Ishikawa (cell line): Measurements from ENCODE around the gene CCDC183.

Experiments
- CEBPB ChIP-seq: IDR thresholded peaks from 2 replicates; pipeline ENCODE4 v1.6.1; 2012
- CREB1 ChIP-seq: IDR thresholded peaks from 2 replicates; pipeline ENCODE4 v1.6.1; 2012; ENCODE audit warnings: low read depth
- EGR1 ChIP-seq: IDR thresholded peaks from 2 replicates; pipeline ENCODE4 v1.6.1; 2012
- EP300 ChIP-seq: IDR thresholded peaks from 2 replicates; pipeline ENCODE4 v1.6.1; 2012; ENCODE audit warnings: borderline replicate concordance
- FOXM1 ChIP-seq: IDR thresholded peaks from 2 replicates; pipeline ENCODE4 v1.6.1; 2012; ENCODE audit warnings: low read depth, borderline replicate concordance
- NFIC ChIP-seq: IDR thresholded peaks from 2 replicates; pipeline ENCODE4 v1.6.1; 2012
- RAD21 ChIP-seq: IDR thresholded peaks from 2 replicates; pipeline ENCODE4 v1.6.1; 2012; ENCODE audit warnings: low read depth
- TAF1 ChIP-seq: IDR thresholded peaks from 2 replicates; pipeline ENCODE4 v1.6.1; 2012; ENCODE audit warnings: low read depth, mild to moderate bottlenecking
- TCF12 ChIP-seq: IDR thresholded peaks from 2 replicates; pipeline ENCODE4 v1.6.1; 2012; ENCODE audit warnings: low read depth
- TEAD4 ChIP-seq: IDR thresholded peaks from 2 replicates; pipeline ENCODE4 v1.6.1; 2012
- YY1 ChIP-seq: IDR thresholded peaks from 2 replicates; pipeline ENCODE4 v1.6.1; 2012; ENCODE audit warnings: low read depth
- ZBTB7A ChIP-seq: IDR thresholded peaks from 2 replicates; pipeline ENCODE4 v1.6.1; 2012; ENCODE audit warnings: low read depth
- TF ChIP-seq, protein P1 (sequence below): IDR thresholded peaks from 2 replicates; pipeline ENCODE4 v1.6.1; 2012; ENCODE audit warnings: low read depth, mild to moderate bottlenecking
- TF ChIP-seq, protein P2 (sequence below): IDR thresholded peaks from 2 replicates; pipeline ENCODE4 v1.6.1; 2012
- TF ChIP-seq, protein P3 (sequence below): IDR thresholded peaks from 2 replicates; pipeline ENCODE4 v1.6.1; 2012

The CCDC183 gene

DNA sequence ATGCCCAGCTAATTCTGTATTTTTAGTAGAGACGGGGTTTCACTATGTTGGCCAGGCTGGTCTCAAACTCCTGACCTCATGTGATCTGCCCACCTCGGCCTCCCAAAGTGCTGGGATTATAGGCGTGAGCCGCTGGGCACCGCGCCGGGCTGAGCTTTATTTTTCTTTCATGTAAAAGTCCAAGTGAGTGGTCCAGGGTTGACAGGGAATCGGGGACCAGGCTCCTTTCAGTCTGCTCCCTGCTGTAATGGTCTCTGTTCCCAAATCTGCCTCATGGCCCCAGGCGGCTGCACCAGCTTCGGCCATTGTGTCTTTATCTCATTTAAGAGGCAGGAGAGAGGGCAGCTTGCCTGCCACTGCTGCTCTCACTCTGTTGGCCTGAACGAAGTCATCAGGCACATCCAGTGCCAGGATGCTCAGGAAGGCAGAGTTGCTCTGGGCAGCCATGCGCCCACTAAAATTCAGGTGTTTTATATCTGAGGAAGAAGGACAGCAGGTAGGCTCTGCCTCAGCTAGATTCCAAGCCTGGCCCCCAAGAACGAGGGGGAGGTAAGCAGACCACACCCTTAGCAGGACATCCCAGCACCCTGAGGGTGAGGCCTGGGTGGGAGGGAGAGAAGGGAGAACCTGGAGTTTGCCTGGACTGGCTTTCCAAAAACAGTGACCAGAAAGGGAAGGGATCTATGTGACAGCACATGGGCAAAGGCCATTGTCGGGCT, 1.7 kb upstream of the CCDC183 start:
- no peak for TF ChIP-seq NFIC
- TF ChIP-seq CEBPB = no peak
- no peak for TF ChIP-seq CREB1
- TF ChIP-seq, protein P1, sequence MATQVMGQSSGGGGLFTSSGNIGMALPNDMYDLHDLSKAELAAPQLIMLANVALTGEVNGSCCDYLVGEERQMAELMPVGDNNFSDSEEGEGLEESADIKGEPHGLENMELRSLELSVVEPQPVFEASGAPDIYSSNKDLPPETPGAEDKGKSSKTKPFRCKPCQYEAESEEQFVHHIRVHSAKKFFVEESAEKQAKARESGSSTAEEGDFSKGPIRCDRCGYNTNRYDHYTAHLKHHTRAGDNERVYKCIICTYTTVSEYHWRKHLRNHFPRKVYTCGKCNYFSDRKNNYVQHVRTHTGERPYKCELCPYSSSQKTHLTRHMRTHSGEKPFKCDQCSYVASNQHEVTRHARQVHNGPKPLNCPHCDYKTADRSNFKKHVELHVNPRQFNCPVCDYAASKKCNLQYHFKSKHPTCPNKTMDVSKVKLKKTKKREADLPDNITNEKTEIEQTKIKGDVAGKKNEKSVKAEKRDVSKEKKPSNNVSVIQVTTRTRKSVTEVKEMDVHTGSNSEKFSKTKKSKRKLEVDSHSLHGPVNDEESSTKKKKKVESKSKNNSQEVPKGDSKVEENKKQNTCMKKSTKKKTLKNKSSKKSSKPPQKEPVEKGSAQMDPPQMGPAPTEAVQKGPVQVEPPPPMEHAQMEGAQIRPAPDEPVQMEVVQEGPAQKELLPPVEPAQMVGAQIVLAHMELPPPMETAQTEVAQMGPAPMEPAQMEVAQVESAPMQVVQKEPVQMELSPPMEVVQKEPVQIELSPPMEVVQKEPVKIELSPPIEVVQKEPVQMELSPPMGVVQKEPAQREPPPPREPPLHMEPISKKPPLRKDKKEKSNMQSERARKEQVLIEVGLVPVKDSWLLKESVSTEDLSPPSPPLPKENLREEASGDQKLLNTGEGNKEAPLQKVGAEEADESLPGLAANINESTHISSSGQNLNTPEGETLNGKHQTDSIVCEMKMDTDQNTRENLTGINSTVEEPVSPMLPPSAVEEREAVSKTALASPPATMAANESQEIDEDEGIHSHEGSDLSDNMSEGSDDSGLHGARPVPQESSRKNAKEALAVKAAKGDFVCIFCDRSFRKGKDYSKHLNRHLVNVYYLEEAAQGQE = no peak
- no peak for TF ChIP-seq TCF12
- no peak for TF ChIP-seq EGR1
- no peak for TF ChIP-seq YY1

DNA sequence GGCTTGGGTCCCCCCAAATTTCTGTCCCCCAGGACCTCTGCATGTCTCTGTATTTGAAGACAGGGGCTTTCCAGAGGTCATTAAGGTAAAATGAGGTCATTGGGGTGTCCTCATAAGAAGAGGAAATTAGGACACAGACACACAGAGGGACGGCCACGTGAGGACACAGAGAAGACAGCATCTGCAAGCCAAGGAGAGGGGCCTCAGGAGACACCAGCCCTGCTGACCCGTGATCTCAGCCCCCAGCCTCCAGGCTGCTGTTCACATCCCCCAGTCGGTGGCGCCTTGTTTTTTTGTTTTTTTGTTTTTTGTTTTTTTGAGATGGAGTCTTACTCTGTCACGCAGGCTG, 1.2 kb upstream of the CCDC183 start:
- TF ChIP-seq TEAD4 (no peak), EP300 (no peak), EGR1 (no peak), FOXM1 (no peak), ZBTB7A (no peak), CEBPB (no peak), CREB1 (no peak), YY1 (no peak), TCF12 (no peak), TAF1 (no peak), RAD21 (no peak)
- TF ChIP-seq, protein P2, sequence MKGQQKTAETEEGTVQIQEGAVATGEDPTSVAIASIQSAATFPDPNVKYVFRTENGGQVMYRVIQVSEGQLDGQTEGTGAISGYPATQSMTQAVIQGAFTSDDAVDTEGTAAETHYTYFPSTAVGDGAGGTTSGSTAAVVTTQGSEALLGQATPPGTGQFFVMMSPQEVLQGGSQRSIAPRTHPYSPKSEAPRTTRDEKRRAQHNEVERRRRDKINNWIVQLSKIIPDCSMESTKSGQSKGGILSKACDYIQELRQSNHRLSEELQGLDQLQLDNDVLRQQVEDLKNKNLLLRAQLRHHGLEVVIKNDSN = no peak

DNA sequence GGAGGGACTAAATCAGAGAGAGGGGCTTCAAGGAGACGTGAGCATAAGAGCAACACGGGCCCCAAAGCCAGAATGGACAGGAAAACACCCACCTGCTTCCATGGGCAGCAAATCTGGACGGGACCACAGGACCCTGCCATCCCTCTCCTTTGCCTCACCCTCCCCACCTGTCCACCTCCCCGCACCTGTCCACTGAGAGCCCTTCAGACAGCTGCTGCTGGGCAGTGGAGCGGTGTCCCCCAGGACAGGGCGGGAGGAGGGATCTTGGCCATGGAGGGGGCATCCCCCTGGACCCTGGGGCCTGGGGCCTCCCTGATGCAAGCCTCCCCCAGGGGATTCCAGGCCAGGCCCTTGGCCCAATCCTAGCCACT, 2.6 kb downstream of the CCDC183 start:
- no peak for TF ChIP-seq FOXM1

DNA sequence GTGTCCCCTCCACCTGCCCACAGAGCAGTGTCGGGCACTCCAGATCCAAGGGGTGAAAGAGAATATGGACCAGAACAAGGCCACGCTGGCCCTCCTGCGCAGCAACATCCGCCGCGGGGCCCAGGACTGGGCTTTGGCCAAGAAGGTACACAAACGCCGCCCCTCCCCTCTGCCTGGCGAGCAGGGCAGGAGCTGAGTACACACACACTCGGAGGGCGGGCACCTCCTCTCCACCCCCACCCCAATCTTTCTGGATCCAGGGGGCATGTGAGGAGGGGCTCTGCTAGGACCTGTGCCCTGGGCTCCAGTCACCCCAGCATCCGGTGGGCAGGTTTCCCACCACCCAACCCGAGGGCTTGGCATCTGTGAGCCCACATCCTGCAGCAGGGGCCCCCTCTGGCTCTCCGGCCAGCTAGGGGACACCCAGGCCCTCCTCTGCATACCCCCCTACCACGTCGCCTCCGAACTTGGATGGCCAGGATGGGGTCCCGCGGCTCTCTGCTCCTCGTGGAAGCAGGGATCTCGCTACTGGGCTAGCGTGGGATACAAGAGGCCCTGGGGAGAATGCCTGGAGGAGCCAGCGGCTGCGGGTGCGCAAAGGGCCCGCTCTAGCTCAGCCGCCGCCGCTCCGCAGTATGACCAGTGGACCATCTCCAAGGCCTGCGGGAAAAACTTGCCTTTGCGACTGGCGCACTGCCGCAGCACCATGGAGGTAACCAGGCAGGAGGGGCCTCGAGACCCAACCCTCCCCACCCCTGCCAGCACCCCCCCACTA, 3.1 kb downstream of the CCDC183 start:
- TF ChIP-seq CREB1 = no peak
- TF ChIP-seq ZBTB7A = 0 out of 2 replicates have a peak, but pooled peaks have one; percentile 35

DNA sequence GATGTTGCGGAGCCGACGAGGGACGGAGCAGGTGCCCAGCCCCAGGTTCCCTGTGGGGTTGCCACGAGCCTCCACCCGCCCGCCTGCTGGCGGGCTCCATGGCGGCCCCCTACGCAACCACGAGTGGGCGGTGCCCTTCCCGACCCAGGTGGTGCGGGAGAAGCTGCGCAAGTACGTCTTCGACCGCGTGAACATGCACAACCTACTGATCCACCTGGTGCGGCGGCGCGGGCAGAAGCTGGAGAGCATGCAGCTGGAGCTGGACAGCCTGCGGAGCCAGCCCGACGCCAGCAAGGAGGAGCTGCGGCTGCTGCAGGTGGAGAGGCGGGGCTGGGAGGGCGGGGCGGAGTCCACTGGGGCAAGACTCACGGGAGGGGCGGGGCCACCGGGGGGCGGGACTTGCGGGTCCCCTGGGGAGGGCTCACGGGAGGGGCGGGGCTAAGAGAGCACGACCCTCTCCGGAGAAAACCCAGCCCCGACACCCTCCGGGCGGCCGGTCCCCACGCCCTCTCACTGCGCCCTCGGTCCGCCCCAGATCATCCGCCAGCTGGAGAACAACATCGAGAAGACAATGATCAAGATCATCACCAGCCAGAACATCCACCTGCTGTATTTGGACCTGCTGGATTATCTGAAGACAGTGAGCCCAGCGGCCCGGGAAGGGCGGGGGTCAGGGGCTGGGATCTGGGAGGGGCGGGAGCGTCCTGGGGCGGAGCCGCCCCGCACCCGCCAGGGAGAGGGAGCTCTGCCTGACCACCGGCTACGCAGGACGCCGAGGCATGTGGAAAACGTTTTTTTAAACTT, 3.9 kb downstream of the CCDC183 start:
- TF ChIP-seq, protein P3, sequence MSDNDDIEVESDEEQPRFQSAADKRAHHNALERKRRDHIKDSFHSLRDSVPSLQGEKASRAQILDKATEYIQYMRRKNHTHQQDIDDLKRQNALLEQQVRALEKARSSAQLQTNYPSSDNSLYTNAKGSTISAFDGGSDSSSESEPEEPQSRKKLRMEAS = peak; percentile 98
- TF ChIP-seq TEAD4 = 0 out of 2 replicates have a peak, but pooled peaks have one; percentile 14
- TF ChIP-seq, protein P2 = no peak
- no peak for TF ChIP-seq RAD21
- TF ChIP-seq YY1 = 0 out of 2 replicates have a peak, but pooled peaks have one; percentile 25
- 0 out of 2 replicates have a peak, but pooled peaks have one; percentile 12 for TF ChIP-seq CREB1
- TF ChIP-seq TAF1 = peak; percentile 19; the same call in 1 of the 2 replicates
- TF ChIP-seq, protein P1 = no peak
- TF ChIP-seq TCF12 = 0 out of 2 replicates have a peak, but pooled peaks have one; percentile 29
- no peak for TF ChIP-seq NFIC
- no peak for TF ChIP-seq EGR1

DNA sequence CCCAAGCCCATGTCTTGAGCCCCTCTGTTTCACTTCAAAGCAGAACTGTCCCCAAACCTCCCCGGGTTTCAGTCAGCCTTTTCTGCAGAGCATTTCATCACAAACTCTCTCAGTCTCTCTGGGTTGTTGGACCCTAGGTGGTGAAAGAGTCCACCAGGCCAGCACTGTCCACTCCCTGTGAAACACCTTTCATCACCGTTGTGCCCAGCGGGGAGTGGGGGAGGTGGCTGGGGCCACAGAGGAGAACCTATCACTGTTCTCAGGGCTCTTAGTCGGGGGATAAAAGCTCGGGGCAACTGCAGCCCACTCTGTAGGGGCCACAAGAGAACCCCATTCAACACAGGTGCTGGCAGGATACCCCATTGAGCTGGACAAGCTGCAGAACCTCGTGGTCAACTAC, 6.2 kb downstream of the CCDC183 start:
- TF ChIP-seq, protein P3 = no peak
- TF ChIP-seq CREB1 = no peak
- TF ChIP-seq RAD21 = no peak
- TF ChIP-seq, protein P1 = no peak
- no peak for TF ChIP-seq EGR1
- no peak for TF ChIP-seq EP300
- no peak for TF ChIP-seq TCF12
- no peak for TF ChIP-seq ZBTB7A
- TF ChIP-seq CEBPB = no peak
- no peak for TF ChIP-seq YY1
- TF ChIP-seq, protein P2 = no peak
- no peak for TF ChIP-seq FOXM1
- TF ChIP-seq TAF1 = no peak
- TF ChIP-seq TEAD4 = no peak
- no peak for TF ChIP-seq NFIC
